CD4-positive, alpha-beta T cell treated with Interleukin-10 for 1 hour (primary cell): ENCODE data around the gene FHOD1.

ENCODE experiments used
- DNase-seq: peaks from one replicate; pipeline ENCODE4 v3.0.0-alpha.2; 2020

Gene FHOD1

GRCh38 chr16:67230809-67231660 lies 16.2 kb downstream of the FHOD1 start:
- DNase-seq, result no peak

GRCh38 chr16:67229906-67230808 lies 17.1 kb downstream of the FHOD1 start:
- no peak for DNase-seq

GRCh38 chr16:67228905-67229304 lies 18.4 kb downstream of the FHOD1 start:
- DNase-seq, result no peak

- DNase-seq, result no peak
Observed at GRCh38 chr16:67228034-67228785, 19.1 kb downstream of the FHOD1 start.

- no peak for DNase-seq
Observed at GRCh38 chr16:67227567-67227921, 19.7 kb downstream of the FHOD1 start.

- peak; percentile 99 for DNase-seq
Observed at GRCh38 chr16:67226804-67227566, 20.3 kb downstream of the FHOD1 start, which contains the start of gene TMEM208. TSS of gene TMEM208 (plus strand) at chr16:67227130. CDS start at chr16:67227219, 89 bp downstream.

GRCh38 chr16:67226295-67226803 lies 20.9 kb downstream of the FHOD1 start:
- no peak for DNase-seq

GRCh38 chr16:67223992-67224391 lies 23.3 kb downstream of the FHOD1 start:
- no peak for DNase-seq

GRCh38 chr16:67216612-67217490 lies 30.4 kb downstream of the FHOD1 start:
- no peak for DNase-seq

- DNase-seq, result no peak
Observed at GRCh38 chr16:67215706-67216105, 31.6 kb downstream of the FHOD1 start.

GRCh38 chr16:67213197-67214019 lies 33.9 kb downstream of the FHOD1 start:
- DNase-seq, result no peak

- no peak for DNase-seq
Observed at GRCh38 chr16:67212766-67213165, 34.5 kb downstream of the FHOD1 start.

- DNase-seq, result no peak
Observed at GRCh38 chr16:67211674-67212073, 35.6 kb downstream of the FHOD1 start.

GRCh38 chr16:67210069-67210937 lies 37.0 kb downstream of the FHOD1 start:
- no peak for DNase-seq

GRCh38 chr16:67209565-67209964 lies 37.7 kb downstream of the FHOD1 start:
- no peak for DNase-seq

GRCh38 chr16:67208154-67208896 lies 39.0 kb downstream of the FHOD1 start:
- no peak for DNase-seq

GRCh38 chr16:67207249-67208091 lies 39.8 kb downstream of the FHOD1 start:
- no peak for DNase-seq
